Fibroblast of gingiva (primary cell): ENCODE results near the gene GNPTAB.
"Not testable (repeated sequence)": the region's sequence is repeated elsewhere in the genome, so short reads cannot be mapped to it uniquely, and the experiment has no call there.

Experiments used
- DNase-seq: peaks from one replicate; pipeline ENCODE4 v3.0.0-alpha.2; 2011; ENCODE audit warnings: low read depth

GNPTAB gene

GRCh38 chr12:101737476-101737875 is 93.3 kb downstream of the GNPTAB start:
- no peak for DNase-seq

GRCh38 chr12:101734482-101734881 is 96.3 kb downstream of the GNPTAB start:
- not testable (repeated sequence) for DNase-seq

GRCh38 chr12:101733166-101733565 is 97.6 kb downstream of the GNPTAB start:
- no peak for DNase-seq

- no peak for DNase-seq
Observed at GRCh38 chr12:101732318-101732717, 98.4 kb downstream of the GNPTAB start.

GRCh38 chr12:101729842-101730241 is 100.9 kb downstream of the GNPTAB start:
- DNase-seq: no peak

- no peak for DNase-seq
Observed at GRCh38 chr12:101727098-101727497, 103.7 kb downstream of the GNPTAB start.

GRCh38 chr12:101722392-101722791 is 108.4 kb downstream of the GNPTAB start:
- no peak for DNase-seq

GRCh38 chr12:101720118-101720517 is 110.6 kb downstream of the GNPTAB start:
- DNase-seq: no peak

- DNase-seq: peak; percentile 38
Observed at GRCh38 chr12:101719566-101719965, 111.2 kb downstream of the GNPTAB start.

GRCh38 chr12:101714877-101715444 is 115.8 kb downstream of the GNPTAB start:
- DNase-seq: no peak

GRCh38 chr12:101713930-101714329 is 116.8 kb downstream of the GNPTAB start:
- DNase-seq: no peak

GRCh38 chr12:101713059-101713682 is 117.6 kb downstream of the GNPTAB start:
- DNase-seq: no peak

- no peak for DNase-seq
Observed at GRCh38 chr12:101710288-101710687, 120.5 kb downstream of the GNPTAB start.

- no peak for DNase-seq
Observed at GRCh38 chr12:101707131-101707782, 123.5 kb downstream of the GNPTAB start.

- DNase-seq: no peak
Observed at GRCh38 chr12:101706403-101706802, 124.4 kb downstream of the GNPTAB start.

GRCh38 chr12:101703487-101703886 is 127.3 kb downstream of the GNPTAB start:
- DNase-seq: no peak

GRCh38 chr12:101700299-101700820 is 130.4 kb downstream of the GNPTAB start:
- no peak for DNase-seq

- no peak for DNase-seq
Observed at GRCh38 chr12:101698800-101699347, 131.9 kb downstream of the GNPTAB start.

GRCh38 chr12:101697930-101698799 is 132.6 kb downstream of the GNPTAB start:
- peak; percentile 41 for DNase-seq

- peak; percentile 35 for DNase-seq
Observed at GRCh38 chr12:101697197-101697929, 133.4 kb downstream of the GNPTAB start, which contains the start of gene CHPT1. TSS of gene CHPT1 (plus strand) at chr12:101697640. CDS start at chr12:101697862, 222 bp downstream.
